GM21737 (cell line): Measurements from ENCODE around the gene BARX2.
"Not testable (repeated sequence)": the region's sequence is repeated elsewhere in the genome, so short reads cannot be mapped to it uniquely, and the experiment has no call there.

Experiments
- ATAC-seq: cut with Tn5 transposase; IDR thresholded peaks from one replicate; pipeline ENCODE4 v1.9.1; 2021; ENCODE audit warnings: mild to moderate bottlenecking, moderate library complexity; ENCODE audit not compliant: unreplicated experiment

The BARX2 gene, protein sequence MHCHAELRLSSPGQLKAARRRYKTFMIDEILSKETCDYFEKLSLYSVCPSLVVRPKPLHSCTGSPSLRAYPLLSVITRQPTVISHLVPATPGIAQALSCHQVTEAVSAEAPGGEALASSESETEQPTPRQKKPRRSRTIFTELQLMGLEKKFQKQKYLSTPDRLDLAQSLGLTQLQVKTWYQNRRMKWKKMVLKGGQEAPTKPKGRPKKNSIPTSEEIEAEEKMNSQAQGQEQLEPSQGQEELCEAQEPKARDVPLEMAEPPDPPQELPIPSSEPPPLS

DNA sequence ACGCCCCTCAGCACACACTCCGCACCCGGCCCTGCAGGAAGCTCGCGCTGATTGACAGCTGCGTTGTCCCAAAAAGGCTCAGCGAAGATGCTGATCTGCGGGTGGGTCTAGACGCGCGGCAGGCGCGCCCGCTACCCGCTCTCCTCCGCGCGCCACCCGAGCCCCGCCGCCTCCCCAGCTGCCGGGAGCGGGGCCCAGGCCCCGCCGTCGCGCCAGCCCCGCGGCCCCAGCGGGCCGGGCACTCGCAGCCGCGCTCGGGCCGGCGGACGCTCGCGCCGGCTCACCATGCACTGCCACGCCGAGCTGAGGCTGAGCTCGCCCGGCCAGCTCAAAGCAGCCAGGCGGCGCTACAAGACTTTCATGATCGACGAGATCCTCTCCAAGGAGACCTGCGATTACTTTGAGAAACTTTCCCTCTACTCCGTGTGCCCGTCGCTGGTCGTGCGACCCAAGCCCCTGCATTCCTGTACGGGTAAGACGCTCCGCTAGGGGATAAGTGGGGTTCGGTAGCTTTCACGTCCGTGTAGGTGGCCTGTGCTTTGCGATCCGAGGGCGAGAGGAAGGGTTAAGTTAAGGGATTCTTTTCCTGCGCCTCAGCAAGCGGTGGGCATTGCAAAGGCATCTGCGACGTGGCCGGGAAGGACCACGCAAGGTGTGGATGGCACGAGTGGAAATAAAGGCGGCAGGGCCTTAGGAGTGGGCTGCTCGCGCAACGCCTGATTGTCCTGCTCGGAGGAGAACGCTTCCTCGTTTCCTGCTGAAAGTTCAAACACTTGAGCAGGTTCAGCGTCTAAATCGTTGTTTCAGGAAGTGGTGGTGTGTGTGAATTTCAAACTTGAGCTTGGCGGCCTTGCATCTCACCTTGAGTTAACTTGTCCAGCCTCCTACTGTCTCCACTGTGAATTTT is at the start of gene BARX2:
Gene BARX2 (plus strand): TSS at position 98 of the 907 bp plus-strand sequence. CDS start 188 bp downstream, at position 286.
- ATAC-seq = no peak

DNA sequence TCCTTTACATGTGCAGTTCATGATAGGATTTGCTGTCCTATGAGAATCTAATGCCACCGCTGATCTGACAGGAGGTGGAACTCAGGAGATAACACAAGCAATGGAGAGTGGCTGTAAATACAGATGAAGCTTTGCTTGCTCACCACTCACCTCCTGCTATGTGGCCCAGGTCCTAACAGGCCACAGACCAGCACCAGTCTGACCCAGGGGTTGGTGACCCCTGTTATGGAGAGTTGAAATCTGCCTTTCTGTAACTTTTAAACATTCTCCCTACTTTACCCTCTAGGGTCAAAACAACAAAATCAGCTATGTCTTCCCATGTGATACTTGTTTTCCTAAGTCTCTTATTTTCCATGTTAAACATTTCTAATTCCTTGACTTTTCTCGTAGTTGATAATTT is 48.7 kb upstream of the BARX2 start:
- ATAC-seq = no peak

DNA sequence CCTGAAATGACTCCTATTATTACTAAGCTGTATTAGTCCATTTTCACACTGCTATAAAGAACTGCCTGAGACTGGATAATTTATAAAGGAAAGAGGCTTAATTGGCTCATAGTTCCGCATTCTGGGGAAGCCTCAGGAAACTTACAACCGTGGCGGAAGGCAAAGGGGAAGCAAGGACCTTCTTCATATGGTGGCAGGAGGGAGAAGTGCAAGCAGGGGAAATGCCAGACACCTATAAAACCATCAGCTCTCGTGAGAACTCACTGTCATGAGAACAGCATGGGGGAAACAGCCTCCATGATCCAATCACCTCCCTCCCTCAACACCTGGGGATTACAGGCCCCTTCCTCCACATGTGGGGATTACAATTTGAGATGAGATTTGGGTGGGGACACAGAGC is 47.9 kb upstream of the BARX2 start:
- not testable (repeated sequence) for ATAC-seq

DNA sequence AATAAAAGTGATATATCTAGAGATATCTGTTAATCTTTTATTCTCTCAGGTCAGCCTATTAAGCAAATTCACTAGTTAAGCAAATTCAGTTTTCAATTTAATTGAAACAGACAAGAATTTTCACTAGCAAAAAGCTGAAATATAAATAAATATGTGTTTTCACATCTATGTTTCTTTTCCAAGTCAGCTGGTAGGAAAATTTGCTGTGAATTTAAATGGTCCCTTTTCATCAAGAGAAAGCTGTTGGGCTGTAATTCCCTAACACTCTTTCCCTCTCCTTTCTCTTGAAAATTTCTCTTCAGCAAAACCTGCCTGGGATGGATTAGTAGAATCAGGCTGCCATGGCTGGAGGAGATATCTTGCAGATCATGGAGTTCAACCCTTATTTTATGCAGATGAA is 46.9 kb upstream of the BARX2 start:
- ATAC-seq = no peak

DNA sequence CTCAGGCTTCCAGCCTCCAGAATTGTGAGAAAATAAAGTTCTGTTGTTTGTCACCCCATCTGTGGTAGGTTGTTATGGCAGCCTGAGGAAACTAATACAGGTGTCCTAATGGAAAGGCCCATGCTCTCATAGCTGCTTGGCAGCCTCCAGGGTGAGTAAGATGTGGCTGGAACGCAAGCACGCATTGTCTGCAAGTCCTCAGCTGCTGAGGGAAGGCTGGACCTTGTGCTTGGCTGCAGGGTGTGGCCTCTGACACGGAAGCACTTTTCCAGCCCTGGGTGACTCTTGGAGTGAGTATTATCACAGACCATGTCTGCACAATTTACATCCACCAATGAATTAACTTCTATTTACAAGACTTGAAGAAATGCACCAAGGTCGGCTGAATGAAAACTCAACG is 44.4 kb upstream of the BARX2 start:
- no peak for ATAC-seq

DNA sequence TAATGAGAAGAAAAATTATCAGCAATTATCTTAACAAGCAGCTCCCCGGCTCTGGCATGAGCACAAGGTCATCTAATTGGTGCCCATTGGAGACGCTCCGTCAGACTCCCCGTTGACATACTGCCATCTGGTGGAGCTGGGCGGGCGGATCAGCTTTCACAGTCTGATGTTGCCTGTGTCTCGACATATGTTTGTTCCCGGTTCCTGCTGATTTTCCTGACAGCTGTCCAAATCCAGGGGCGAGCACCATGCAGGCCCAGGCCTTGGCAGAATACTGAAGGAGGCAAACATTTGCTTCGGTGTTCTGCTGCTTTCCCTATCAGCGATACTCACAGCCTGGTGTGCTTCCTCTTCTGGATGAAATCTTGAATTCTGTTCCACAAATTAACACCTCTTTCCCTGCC is 43.8 kb upstream of the BARX2 start:
- ATAC-seq = peak; percentile 95

DNA sequence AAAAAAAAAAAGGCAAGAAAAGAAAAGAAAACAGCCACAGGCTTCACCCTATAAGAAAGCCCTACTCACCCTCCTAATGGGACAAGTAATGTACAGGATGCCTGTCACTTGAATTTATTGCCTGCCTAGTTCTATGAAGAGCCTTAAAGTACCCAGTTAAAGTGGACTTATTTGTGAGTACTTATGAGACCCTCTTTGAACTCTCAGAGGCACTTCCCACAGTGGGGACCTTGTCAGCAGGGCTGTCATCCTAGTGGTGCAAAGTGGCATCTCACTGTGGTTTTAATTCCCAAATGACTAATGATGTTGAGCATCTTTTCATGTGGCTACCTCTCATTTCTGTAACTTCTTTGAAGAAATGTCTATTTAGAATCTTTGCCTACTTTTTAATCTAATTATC is 41.8 kb upstream of the BARX2 start:
- ATAC-seq = no peak

DNA sequence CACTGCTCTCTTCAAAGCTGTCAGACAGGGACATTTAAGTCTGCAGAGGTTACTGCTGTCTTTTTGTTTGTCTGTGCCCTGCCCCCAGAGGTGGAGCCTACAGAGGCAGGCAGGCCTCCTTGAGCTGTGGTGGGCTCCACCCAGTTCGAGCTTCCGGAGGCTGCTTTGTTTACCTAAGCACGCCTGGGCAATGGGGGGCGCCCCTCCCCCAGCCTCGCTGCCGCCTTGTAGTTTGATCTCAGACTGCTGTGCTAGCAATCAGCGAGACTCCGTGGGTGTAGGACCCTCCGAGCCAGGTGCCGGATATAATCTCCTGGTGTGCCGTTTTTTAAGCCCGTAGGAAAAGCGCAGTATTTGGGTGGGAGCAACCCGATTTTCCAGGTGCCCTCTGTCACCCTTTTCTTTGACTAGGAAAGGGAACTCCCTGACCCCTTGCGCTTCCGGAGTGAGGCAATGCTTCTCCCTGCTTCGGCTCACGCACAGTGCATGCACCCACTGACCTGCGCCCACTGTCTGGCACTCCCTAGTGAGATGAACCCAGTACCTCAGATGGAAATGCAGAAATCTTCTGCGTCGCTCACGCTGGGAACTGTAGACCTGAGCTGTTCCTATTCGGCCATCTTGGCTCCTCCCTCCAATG is 31.2 kb upstream of the BARX2 start:
- not testable (repeated sequence) for ATAC-seq

DNA sequence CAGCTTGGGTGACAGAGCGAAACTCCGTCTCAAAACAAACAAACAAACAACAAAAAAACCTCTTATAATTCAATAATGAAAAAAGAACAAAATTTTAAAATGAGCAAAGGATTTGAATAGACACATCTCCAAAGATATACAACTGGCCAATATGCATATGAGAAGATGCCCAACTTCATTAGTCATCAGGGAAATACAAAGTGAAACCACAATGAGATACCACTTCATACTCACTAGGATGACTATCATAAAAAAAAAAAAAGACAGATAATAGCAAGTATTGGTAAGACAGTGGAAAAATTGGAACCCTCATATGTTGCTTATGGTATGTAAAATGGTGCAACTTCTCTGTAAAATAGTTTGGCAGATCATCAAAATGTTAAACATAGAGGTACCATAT is 28.7 kb upstream of the BARX2 start:
- ATAC-seq = no peak

DNA sequence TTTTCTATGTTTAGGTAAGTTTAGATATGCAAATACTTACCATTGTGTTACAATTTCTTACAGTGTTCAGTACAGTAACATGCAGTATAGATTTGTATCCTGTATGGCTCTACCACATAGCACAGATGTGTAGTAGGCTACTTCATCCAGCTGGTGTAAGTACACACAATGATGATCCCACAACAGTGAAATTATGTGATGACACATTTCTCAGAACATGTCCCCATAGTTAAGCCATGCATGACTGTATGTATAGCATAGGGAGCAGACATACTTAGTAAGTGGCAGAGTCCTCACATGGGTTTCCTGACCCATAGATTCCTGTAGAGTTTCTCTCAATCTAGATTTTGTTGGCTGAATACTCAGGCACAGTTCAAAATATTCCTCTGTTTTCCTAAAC is 26.8 kb upstream of the BARX2 start:
- ATAC-seq = no peak

DNA sequence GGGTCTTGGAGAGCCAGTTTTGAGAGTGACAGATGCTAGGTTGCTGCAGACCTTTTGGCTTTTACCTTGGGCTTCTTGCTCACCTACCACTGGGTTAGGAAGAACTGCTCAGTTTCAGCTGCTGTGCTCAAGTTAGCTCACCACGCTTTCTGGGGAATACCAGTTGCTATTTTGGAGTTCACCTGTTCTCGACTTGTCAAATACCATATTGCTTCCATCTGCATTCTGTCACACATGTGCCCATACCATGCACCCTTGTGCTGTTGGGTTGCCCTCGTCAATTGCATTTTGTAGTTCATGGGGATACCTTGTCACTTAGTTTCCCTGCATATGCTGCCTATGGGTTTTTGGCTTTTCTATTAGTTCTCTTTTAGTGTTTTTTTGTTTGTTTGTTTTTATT is 23.0 kb upstream of the BARX2 start:
- no peak for ATAC-seq

DNA sequence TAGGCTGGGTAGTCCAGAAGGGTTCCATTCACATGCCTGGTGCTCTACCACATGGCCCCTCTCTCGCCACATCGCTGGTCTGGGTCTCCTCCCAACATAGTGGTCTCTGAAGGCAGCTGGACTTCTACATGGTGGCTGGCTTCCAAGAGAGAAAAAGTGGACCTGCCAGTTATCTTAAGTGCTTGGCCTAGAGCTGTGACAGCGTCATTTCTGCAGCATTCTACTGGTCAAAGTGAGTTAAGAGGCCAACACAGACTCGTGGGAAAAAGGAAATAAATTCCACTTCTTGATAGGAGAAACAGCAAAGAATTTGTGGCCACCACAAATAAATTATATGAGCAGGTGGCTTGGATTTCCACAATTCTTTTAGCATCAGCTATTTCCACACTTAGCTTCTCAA is 21.0 kb upstream of the BARX2 start:
- no peak for ATAC-seq

DNA sequence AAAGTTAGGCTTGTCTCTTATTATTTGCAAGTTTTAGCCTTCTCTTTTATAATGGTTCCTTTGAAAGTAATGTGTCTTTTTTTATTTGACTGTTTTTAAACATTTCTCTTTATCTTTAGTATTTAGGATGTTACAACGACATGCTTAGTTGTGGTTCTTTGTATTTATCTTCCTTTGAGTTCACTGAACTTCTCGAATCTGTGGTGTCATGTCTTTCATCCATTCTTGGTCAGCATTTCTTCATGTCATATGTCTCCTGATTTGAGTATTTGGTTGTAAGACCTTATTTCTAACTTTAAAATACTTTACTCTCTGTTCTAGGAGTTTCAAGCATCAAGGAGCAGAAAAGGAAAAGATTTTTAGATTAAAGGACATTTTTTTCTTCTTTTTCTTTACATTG is 15.9 kb upstream of the BARX2 start:
- ATAC-seq = no peak

DNA sequence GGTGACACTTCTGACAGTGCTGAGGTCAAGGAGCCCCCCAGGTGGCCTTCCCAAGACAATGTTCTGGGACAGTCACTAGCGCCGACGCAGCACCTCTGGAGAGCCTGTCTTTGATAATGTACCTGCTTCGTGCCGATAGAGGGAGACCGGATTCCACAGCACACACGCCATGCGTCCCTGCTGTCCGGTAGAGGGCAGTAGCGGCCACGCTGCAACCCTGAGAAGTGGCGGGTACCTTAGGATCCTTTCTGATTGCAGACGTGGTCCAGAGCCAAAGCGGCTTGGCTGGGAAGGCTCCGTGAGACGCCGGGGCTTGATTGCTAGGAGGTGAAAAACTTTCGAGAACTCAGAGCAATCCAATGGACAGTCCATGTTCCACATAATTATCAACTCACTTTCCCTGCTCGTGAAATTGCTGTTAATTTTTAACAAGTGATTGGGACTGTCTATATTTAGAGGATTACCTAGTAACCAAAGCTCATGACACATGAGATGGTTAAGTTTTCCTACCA is 11.4 kb upstream of the BARX2 start:
- ATAC-seq = peak; percentile 100

DNA sequence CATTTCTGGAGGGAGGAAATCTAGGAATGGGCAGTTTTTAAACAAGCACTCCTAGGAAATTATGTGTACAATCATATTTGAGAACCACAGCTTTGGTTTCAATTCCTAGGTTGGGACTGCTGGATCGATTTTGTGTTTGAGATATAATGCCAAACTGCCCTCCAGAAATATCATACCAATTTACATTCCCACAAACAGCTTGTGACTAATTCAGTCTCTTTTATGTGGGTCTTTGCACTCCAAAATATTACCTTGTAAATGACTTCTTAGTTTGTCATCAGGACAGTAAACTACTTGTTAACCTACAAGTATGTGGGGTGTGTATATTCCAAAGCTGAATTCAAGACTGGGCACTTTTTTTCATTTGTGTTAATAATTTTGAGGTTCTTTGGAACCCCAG is 9.8 kb upstream of the BARX2 start:
- no peak for ATAC-seq

DNA sequence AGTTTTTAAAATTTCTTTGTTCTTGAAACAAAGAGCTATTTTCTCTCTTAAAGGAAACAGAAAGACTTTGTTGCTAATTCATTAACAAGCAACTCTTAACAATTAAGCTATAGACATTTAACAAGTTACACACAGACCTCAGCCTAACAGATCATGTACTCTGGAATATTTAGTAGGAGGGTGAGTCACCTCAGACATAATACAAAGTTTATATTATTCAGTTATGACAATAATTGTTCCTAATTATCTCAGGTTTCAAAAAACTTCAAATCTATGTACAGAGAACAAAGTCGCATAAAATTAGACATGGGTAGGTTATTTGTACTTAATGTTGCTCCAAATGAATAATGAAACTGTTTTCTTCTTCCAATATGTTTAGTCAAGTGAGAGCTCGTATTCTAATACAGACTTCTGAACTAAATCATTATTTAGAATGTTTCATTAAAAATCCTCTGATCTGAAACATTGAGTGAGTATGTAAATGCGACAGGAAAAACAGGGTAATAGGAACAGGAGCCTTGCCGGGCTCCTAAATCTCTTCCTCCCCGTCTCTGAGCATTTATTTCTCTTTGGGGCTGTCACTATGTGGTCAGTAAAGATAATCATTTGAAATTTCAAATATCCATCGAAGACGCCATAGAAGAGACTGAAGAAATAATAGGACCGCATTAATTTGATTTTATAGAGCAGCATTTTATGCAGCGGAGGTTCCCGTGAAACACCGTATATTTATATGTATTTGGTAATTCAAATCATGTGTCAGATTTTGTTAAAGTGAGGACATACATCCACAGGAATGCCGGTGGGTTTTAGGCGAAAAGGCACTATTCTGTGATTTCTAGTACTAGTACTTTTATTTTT is 8.7 kb upstream of the BARX2 start:
- no peak for ATAC-seq

DNA sequence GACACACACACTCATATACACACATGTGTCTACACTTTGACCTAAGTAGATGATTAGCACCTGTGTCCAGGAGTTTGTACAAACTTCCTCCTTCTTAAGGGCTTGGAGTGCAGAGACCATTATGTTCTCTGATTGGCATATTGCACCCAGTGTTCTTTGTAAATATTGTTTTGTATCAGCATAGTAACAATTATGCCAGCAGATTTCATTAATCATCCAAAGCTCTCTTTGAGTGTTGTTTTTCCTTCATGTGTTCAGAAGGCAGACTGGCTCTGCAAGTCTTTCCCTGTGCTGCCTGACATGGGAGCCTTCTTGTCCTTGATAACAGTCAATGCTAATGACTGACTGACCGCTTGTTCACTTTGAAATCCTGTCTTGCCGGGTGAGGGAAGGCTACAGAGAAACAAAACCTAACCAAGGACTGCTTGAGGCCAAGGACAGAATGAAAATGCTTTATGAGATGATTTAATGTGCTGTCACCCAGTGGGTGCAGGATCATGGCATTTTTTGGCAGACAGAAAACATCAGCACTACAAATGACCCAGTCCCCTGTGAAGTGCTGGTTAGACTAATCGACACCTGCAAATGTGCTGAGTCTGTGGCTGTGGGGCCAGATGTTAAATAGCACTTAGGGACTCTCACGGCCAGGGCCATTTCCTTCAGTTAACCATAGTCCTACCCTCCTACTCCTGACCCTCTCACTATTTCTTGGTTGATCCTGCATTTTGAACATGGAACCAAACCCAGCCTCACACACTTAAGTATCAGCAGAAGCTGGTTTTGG is 6.6 kb upstream of the BARX2 start:
- no peak for ATAC-seq

DNA sequence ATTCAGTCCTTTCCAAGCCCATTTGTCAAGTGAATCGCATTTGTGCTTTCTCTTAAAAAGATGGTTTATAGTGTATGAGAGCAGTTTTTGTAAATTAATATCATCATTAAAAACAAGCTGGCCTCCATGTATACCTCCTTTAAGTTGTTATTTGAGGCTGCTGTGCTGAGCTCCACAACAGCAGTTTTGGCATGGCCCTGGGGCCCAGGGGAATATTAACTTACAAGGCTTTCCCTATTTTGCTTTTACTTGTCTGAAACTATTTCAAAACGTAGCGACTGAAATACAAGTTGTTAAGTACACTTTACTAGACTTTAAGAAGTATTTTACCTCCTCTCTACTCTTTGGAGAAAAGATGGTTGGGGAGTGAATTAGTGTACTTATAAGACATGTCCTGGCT is 4.9 kb upstream of the BARX2 start:
- no peak for ATAC-seq

DNA sequence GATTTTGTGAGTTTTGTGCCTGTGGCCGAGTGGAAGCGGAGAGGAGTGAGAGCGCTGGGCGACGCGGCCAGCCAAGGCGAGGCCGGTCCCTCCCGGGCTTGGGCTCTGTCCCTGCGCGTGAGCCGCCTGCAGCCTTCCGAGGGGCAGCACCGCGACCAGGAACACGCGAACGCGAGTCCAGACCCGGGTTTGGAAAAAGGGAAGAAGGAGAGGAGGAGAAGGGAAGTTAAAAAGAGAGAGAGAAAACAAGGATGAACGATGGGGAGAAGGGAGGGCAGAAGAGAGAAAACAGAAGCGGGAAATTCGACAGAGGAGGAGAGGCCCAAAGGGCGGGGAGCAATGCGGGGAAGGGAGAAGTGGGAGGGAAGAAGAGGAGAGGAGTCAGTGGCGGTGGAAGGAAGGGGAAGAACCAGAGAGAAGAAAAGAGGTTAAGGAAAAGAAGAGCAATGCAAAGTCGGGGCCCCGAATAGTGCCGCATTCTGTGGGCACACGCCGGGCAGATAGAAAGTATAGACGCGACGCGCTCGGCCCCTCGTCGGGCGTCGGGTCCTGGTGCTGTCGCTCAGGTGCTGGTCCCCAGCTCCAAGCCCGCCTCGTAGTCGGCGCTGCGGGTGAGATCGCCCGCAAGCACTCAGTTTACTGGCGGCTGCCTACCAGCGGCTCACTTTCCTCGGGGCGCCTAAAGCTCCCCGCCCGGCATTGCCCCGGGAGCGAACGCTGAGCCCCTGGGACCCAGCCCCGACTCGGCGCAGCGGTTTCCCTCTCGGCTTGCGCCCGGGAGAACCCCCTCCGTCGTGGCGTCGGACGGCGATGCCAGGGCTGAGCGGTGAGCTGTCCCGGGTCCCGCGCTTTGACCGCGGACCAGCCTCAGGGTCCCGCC is 2.8 kb upstream of the BARX2 start:
- no peak for ATAC-seq
